ENCODE measurements around the gene MUC22.

GRCh38 chr6:31055441-31055840 is 45.2 kb downstream of the MUC22 start:
- TF ChIP-seq CTCF (IDR thresholded peaks at IDR 0.05) (no peak), ZC3H11A (IDR thresholded peaks at IDR 0.05) (no peak), MAX (IDR thresholded peaks at IDR 0.05) (no peak), CEBPB (IDR thresholded peaks at IDR 0.05) (no peak)

Data from A549 (cell line).